C4-2B (cell line): ENCODE results near the gene PICALM.

Source experiments
- CTCF ChIP-seq: fragments of 450-650 bp; conservative IDR thresholded peaks from 2 replicates; pipeline ENCODE4 v1.5.1; 2017; ENCODE audit warnings: mild to moderate bottlenecking
- ZFX ChIP-seq: fragments of 450-650 bp; IDR thresholded peaks from 2 replicates; pipeline ENCODE4 v1.6.1; 2017

GRCh38 chr11:86067009-86067850, 1.7 kb downstream of the PICALM start:
- TF ChIP-seq CTCF: no peak
- TF ChIP-seq ZFX: no peak
